Measurements from ENCODE around the gene RTP2. TPM values are rescaled to one million over a fixed set of nuclear protein-coding genes. Genes with fewer than 3 reads are reported as not detected.

The RTP2 gene
- total and polyA plus RNA-seq, 9 of the 15 experiments (the other 6 are each of a cell fraction or from before 2014, with no cell fraction given) = not detected

DNA sequence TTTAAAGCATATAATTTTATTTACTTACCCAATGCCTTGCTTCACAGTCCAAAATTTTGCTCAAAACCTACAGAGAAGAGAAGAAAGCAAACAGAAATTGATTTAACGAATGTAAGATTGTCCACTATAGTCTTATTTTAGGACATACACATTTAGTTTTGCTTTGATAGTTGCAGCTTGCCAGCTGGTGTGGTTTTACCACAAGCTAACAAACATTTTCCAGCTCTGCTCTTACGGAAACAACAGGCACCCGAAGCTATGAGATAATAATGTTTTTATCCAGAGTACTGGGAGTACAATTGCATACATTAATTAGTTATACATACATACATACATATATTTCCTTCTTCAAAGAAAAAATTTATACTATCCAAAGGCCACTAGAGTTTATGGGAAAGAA lies 32.5 kb upstream of the RTP2 start:
- Histone ChIP-seq H3K4me3 (no peak overlapping the region), H3K9me1 (ENCODE audit: control insufficient read depth, insufficient read depth, low read length) (no peaks in the 10 kb centered on the region), H3K79me2 (ENCODE audit: control insufficient read depth, insufficient read depth, low read length) (no peaks in the 10 kb centered on the region), H3K27me3 (ENCODE audit: control insufficient read depth in 2 of 2, insufficient read depth in 2 of 2, low read length in 2 of 2) (peaks cover 0 to 13% of the 10 kb centered on the region in 2 experiments; a peak in 1 of 5 replicates), H3K36me3 (ENCODE audit: control insufficient read depth, insufficient read depth, low read length) (no peaks in the 10 kb centered on the region), H3K9me3 (replicated peaks; ENCODE audit: control insufficient read depth, insufficient read depth, low read depth, low read length) (no peaks in the 10 kb centered on the region), H2AFZ (ENCODE audit: low read depth, low read length) (no peak overlapping the region), H3K9ac (ENCODE audit: insufficient read depth in 1 of 2, low read depth in 2 of 2, low read length in 2 of 2) (no peak overlapping the region), H3K27ac (ENCODE audit: extremely low read depth, low read depth, low read length) (no peak overlapping the region), H3K4me2 (ENCODE audit: insufficient read depth, low read length) (no peak overlapping the region), H4K20me1 (replicated peaks; ENCODE audit: control insufficient read depth, insufficient read depth, low read length) (peaks cover 16% of the 10 kb centered on the region), H3K4me1 (replicated peaks in 1 of 2; ENCODE audit: control insufficient read depth in 2 of 2, insufficient read depth in 2 of 2, low read length in 2 of 2) (peaks cover 24 to 37% of the 10 kb centered on the region in 2 experiments)
- ChIA-PET CTCF (ENCODE audit: low intra/inter-chr PET ratio) (no interaction called here), POLR2A (no interaction called here)
- intact Hi-C loops (cut with micrococcal nuclease) = no loop called here
- TF ChIP-seq MECOM (CRISPR knock-in tag; IDR thresholded peaks at IDR 0.05) (no peak), KAT2B (IDR thresholded peaks at IDR 0.05; ENCODE audit: low read depth, low read length) (no peak), ZNF143 (CRISPR knock-in tag; IDR thresholded peaks at IDR 0.05) (no peak), WHSC1 (IDR thresholded peaks at IDR 0.05; ENCODE audit: low read length) (no peak), ZNF507 (tag; conservative IDR thresholded peaks at IDR 0.05) (no peak), ZNF121 (CRISPR knock-in tag; conservative IDR thresholded peaks at IDR 0.05) (no peak), FOXK2 (conservative IDR thresholded peaks at IDR 0.05 in 1 of 2, IDR thresholded peaks at IDR 0.05 in 1 of 2; ENCODE audit: low read depth in 2 of 2) (no peak), PCBP1 (IDR thresholded peaks at IDR 0.05; ENCODE audit: low read depth, low read length, poor library complexity, severe bottlenecking) (no peak), MAFG (tag; conservative IDR thresholded peaks at IDR 0.05) (no peak)
- TF ChIP-seq, protein P1, sequence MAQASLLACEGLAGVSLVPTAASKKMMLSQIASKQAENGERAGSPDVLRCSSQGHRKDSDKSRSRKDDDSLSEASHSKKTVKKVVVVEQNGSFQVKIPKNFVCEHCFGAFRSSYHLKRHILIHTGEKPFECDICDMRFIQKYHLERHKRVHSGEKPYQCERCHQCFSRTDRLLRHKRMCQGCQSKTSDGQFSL (CRISPR knock-in tag; IDR thresholded peaks at IDR 0.05) = no peak
- TF ChIP-seq, protein P1 (tag; IDR thresholded peaks at IDR 0.05) = no peak
- TF ChIP-seq, protein P2, sequence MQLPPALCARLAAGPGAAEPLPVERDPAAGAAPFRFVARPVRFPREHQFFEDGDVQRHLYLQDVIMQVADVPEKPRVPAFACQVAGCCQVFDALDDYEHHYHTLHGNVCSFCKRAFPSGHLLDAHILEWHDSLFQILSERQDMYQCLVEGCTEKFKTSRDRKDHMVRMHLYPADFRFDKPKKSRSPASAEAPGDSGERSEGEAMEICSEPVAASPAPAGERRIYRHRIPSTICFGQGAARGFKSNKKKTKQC (CRISPR knock-in tag; IDR thresholded peaks at IDR 0.05) = no peak
- TF ChIP-seq, protein P3, sequence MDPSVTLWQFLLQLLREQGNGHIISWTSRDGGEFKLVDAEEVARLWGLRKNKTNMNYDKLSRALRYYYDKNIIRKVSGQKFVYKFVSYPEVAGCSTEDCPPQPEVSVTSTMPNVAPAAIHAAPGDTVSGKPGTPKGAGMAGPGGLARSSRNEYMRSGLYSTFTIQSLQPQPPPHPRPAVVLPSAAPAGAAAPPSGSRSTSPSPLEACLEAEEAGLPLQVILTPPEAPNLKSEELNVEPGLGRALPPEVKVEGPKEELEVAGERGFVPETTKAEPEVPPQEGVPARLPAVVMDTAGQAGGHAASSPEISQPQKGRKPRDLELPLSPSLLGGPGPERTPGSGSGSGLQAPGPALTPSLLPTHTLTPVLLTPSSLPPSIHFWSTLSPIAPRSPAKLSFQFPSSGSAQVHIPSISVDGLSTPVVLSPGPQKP (CRISPR knock-in tag; IDR thresholded peaks at IDR 0.05) = no peak
- TF ChIP-seq, protein P4, sequence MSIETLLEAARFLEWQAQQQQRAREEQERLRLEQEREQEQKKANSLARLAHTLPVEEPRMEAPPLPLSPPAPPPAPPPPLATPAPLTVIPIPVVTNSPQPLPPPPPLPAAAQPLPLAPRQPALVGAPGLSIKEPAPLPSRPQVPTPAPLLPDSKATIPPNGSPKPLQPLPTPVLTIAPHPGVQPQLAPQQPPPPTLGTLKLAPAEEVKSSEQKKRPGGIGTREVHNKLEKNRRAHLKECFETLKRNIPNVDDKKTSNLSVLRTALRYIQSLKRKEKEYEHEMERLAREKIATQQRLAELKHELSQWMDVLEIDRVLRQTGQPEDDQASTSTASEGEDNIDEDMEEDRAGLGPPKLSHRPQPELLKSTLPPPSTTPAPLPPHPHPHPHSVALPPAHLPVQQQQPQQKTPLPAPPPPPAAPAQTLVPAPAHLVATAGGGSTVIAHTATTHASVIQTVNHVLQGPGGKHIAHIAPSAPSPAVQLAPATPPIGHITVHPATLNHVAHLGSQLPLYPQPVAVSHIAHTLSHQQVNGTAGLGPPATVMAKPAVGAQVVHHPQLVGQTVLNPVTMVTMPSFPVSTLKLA (conservative IDR thresholded peaks at IDR 0.05) = no peak
- in situ Hi-C loops (cut with MboI) = loop anchor here (25.0 kb wide), 1 partner anchor 1402 kb away; no protein-coding TSS in a partner anchor
- ATAC-seq (no peak), FAIRE-seq (no peak), DNase-seq (ENCODE audit: extremely low read depth in 1 of 4, low spot score in 3 of 4) (no peak)
- WGBS (ENCODE audit: insufficient coverage, low coverage, missing lambda C conversion rate) = 15% methylated on average over 3 of the region's 3 CpGs
- no TSS peak for BruUV-seq (replicated peaks)

Data from K562 (cell line).